ENCODE results near the gene DGAT2.
A peak's percentile ranks its signal among the peaks of the same experiment; 100 is the strongest.

DGAT2 gene

GRCh38 chr11:75778962-75779361 is 10.4 kb downstream of the DGAT2 start:
- no peak for FAIRE-seq

GRCh38 chr11:75779960-75780359 is 11.4 kb downstream of the DGAT2 start:
- FAIRE-seq, result no peak
- DNase-seq (ENCODE audit: low spot score), result no peak

More at GRCh38 chr11:75778962-75779361, 10.4 kb downstream of the DGAT2 start:
- DNase-seq (ENCODE audit: low spot score), result no peak

DNA sequence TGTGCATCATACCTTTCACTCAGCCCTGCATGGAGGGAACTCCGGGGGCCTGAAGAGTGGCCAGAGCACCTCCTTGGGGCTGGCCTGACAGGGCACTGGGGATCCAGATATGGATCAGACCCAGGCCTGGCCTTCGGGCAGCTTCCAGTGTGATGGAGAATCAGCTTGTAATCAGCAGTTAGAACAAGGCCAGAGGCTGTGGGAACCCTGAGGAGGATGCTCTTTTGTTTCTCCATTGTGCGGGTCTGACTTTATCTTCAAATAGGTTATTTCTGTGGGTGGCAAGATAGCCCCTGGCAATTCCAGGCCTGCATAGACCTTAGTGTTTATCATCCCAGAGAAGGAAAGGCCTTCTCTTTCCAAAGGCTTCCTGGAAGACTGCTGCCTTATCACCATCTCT is 12.3 kb downstream of the DGAT2 start:
- no peak for FAIRE-seq
- no peak for DNase-seq (ENCODE audit: low spot score)

- no peak for FAIRE-seq
These were observed 12.7 kb downstream of the DGAT2 start for GRCh38 chr11:75781296-75781695.

GRCh38 chr11:75781831-75782230 is 13.3 kb downstream of the DGAT2 start:
- no peak for FAIRE-seq

More at GRCh38 chr11:75781296-75781695, 12.7 kb downstream of the DGAT2 start:
- no peak for DNase-seq (ENCODE audit: low spot score)

DNA sequence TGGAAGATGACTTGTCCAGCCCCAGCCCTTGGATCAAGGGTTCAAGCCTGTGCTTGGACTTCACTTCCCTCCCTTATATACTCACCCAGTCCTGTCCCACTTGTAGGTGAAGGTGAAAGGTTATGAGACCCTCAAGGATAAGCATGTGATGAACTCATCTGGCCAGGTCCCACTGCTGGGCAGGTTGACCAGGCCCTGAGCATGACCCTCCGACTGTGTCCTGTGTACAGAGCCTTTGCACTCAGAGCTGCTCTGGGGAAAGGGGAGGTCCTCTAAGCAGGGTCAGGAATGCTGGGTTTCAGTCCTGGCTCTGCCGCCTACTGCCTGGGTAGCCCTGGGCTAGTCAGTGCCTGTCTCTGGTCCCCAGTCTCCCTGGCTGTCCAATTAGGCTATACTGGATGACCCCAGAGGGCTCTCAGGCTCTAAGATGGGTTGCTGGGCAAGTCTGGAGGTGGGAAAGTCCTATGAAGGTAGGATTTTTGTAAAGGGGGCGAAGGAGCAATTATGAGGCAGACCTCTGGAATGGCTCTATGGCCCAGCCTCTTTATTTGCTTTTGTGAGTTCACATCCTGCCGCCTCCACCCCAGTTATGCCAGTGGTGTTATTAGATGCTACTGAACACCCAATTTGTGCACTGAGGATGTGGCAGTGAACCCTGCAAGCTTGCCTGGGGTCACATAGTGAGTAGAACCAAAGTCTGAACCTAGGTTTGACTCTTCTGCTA is 14.1 kb downstream of the DGAT2 start:
- DNase-seq (ENCODE audit: low spot score), result no peak

More at GRCh38 chr11:75781831-75782230, 13.3 kb downstream of the DGAT2 start:
- DNase-seq (ENCODE audit: low spot score), result no peak

GRCh38 chr11:75783416-75784084 is 15.0 kb downstream of the DGAT2 start:
- no peak for FAIRE-seq
- DNase-seq (ENCODE audit: low spot score), result no peak

More for the DNA sequence above, 14.1 kb downstream of the DGAT2 start:
- no peak for FAIRE-seq

DNA sequence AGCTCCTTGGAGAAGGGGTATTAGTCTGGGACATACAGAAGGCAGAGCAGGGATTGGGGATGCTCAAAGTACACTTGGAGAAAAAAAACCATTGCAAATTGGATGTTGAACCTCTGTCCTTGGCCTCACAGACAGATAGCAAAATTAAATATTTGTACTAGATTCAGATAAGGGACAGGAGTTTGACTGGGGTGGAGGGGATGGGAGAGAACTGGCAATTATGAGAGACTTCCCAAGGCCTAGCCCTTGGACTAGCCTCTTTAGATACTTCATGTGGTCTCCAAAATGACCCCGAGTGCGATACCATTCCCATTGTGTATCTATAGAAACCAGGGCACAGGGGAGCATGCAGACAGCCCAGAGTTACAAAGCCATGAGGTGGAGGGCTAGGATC is 15.5 kb downstream of the DGAT2 start:
- FAIRE-seq, result no peak
- DNase-seq (ENCODE audit: low spot score), result no peak

DNA sequence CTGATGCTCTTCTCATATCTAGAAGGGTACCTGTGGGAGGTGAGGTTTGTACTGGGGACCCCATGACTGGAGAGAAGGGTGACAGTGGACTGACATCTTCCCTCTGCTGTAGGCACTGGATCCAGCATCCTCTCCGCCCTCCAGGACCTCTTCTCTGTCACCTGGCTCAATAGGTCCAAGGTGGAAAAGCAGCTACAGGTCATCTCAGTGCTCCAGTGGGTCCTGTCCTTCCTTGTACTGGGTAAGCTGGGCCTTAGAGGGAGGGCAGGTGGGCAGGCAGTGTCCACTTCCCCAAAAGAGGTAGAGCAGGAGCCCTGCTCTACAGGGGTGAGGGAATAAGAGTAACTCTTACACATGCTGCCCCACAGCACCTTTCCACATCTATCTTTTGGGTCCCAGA is 15.9 kb downstream of the DGAT2 start:
- no peak for DNase-seq (ENCODE audit: low spot score)
- no peak for FAIRE-seq

- FAIRE-seq (no peak), DNase-seq (ENCODE audit: low spot score) (no peak)
These were observed 16.6 kb downstream of the DGAT2 start for GRCh38 chr11:75785187-75785586.

GRCh38 chr11:75786101-75786736 is 17.6 kb downstream of the DGAT2 start:
- DNase-seq (ENCODE audit: low spot score), result no peak
- no peak for FAIRE-seq

DNA sequence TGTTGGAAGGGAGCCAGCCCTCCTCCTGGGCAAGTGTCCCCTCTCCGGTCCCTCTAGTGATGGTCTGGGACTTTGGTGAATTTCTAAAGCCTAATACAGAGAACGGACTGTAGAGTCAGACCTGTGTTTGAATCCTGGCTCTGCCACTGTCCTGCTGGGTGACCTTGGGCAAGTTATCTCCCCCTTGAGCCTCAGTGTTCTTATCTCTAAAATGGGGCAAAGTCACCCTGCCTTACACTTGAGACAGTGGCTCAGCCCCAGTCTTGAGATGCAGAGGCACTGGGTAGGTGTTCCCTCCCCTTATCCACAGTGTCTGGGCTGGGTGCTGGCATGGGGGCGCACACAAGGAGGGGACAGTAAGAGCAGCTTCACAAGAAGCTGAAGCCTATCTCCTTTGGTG is 20.9 kb downstream of the DGAT2 start:
- DNase-seq (ENCODE audit: low spot score), result no peak
- FAIRE-seq, result no peak

DNA sequence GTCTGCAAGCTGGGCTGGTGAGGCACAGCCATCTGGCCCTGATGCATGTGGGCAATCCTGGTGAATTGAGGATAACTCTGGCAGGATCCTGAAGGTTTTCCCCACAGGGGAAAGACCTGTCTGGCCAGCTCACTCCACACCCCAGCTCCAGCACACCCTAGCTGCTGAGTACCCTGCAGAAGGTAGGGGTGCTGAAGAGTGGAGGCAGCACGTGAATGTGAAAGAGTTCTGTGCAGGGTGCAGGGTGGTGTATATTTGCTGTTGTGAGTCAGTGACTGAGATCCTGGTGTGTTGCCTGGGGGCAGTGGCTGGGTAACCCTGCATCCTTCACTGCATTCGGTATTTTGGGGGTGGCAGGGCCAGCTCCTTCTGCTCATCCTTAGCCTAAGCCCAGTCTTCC is 22.4 kb downstream of the DGAT2 start:
- FAIRE-seq, result no peak
- DNase-seq (ENCODE audit: low spot score), result no peak

DNA sequence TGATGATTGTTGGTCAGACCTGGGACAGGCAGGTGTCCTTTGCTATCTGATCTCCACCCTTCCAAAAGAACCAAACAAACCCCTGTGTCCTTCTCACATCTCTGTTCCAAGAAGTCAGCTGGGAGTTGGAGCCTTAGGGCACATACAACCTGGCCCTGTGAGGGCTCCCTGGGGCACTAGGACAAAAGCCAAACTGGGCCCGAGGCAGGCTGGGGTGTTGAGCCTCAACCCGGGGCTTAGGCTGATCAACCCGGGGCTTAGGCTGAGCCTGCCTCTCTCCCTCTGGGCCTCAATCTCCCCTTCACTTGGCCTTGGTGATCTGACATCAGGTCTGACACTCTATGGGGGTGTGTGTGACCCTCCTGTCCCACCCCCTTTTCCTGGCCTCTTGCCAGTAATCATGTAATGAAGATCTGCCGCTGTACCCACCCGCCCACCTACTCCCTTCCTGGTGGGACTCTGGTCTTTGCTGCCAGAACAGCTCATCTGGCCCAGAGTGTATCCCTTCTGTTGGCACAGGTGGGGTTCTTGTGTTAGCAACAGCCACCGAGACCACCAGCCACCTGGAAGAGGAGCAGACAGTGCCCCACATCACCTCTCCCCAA is 23.7 kb downstream of the DGAT2 start:
- FAIRE-seq (no peak), DNase-seq (ENCODE audit: low spot score) (no peak)

DNA sequence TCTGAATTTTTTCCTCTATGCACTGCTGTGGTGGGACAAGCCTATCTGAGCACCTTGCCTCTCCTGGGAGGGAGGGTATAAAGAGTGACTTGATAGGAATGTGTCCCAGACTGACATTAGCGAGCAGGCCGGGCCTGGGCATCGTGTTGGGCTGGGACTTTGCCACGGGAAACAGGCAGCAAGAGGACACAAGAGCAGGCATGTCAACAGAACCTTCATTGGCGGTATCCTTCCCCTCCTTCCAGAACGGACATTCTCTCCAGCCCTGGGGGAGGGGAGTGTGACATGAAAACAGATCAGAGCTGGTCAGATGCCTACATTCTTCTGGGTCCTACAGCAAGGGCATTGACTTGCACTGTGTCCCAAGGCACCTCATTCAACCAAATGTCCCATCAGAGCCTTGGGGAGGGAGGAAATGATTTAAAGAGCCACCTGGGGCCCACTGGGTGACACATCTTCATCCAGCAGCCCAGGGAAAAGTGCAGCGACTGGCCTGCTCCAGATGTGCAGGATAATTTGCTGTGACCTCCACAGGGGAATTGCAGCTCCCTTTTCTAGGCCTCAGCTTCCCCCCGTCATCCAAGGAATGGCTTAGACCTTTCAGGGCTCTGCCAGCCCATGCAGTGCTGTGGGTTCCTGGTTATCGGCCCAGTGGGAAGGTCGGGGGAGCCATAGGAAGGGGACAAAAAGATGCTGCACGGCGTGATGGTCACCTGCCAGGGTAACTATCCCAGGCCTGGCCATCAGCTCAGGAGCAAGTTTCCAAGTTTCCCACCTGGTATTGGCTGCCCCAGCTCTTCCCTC is 24.6 kb downstream of the DGAT2 start:
- FAIRE-seq, result no peak
- DNase-seq (ENCODE audit: low spot score), result no peak

DNA sequence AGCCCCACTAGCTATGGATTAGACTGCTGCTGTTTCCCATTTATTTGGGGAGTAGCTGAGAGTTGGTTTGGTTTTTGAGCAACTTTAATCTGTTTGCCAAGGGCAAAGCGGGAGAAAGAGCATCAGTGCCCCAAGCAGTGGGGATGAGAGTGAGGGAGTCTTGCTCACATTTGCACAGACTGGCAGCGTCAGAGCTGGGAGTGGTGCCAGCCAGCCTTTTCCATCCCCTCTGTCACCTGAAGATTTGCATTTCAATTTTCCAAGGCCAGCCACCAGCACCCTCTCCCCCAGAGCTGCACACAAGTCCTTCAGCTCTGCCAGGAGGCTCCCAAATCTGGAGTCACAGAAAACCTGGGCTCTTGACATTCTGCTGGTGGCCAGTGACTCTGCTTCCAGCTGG is 25.4 kb downstream of the DGAT2 start:
- DNase-seq (ENCODE audit: low spot score), result no peak
- no peak for FAIRE-seq

GRCh38 chr11:75795276-75796090 is 26.9 kb downstream of the DGAT2 start:
- no peak for FAIRE-seq
- DNase-seq (ENCODE audit: low spot score), result no peak

- FAIRE-seq, result peak; percentile 35
- DNase-seq (ENCODE audit: low spot score), result no peak
These were observed 27.5 kb downstream of the DGAT2 start for GRCh38 chr11:75796091-75796435.

GRCh38 chr11:75797116-75797515 is 28.5 kb downstream of the DGAT2 start:
- FAIRE-seq, result no peak
- DNase-seq (ENCODE audit: low spot score), result no peak

DNA sequence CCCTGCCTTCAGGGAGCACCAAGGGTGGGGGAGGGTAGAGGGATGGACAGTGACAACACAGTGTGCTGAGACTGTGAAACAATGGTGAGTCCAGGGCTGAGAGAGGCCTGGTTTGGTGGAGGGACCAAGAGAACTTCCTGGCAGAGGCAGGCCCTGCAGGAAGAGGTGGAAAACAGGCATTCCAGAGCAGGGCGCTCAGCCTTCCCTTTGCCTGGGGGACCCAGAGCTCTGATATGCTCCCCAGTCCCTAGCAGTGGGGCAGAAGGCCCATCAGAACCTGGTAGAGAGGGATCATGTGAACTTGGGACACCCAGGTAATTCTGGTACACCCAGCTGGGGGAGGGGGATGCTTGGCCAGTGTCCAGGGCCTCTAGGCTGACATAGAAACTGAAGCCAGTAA is 29.2 kb downstream of the DGAT2 start:
- DNase-seq (ENCODE audit: low spot score) (no peak), FAIRE-seq (no peak)

All from urothelium cell line (cell line).